Astrocyte (in vitro differentiated cells and primary cell): Measurements from ENCODE around the gene C1orf210. TPM values are rescaled to one million over a fixed set of nuclear protein-coding genes. Genes with fewer than 3 reads are reported as not detected.

ENCODE experiments used
- DNase-seq: peaks from one replicate; pipeline ENCODE4 v3.0.0-alpha.2; 2010; ENCODE audit warnings: low read depth
- FAIRE-seq: peaks from 2 replicates; lab custom pipeline; 2011; peaks lifted over from hg19 to GRCh38; lab: Jason Lieb, UNC
- H2AFZ ChIP-seq: 2 replicates; pipeline ENCODE4 v1.6.0; 2012; ENCODE audit warnings: low read depth, low read length, inconsistent platforms
- H3K27ac ChIP-seq: 2 replicates; pipeline ENCODE4 v1.5.1; 2011; ENCODE audit warnings: low read depth, low read length, inconsistent platforms
- H3K27me3 ChIP-seq: 2 replicates; pipeline ENCODE4 v1.6.0; 2011; ENCODE audit warnings: low read length, inconsistent platforms; ENCODE audit not compliant: insufficient read depth
- H3K36me3 ChIP-seq: 2 replicates; pipeline ENCODE4 v1.5.1; 2011; ENCODE audit warnings: low read length, inconsistent platforms; ENCODE audit not compliant: insufficient read depth
- H3K4me1 ChIP-seq: 2 replicates; pipeline ENCODE4 v1.5.1; 2011; ENCODE audit warnings: low read length, inconsistent platforms; ENCODE audit not compliant: insufficient read depth
- H3K4me2 ChIP-seq: 2 replicates; pipeline ENCODE4 v1.6.0; 2012; ENCODE audit warnings: low read length, inconsistent platforms
- H3K4me3 ChIP-seq: 2 replicates; pipeline ENCODE4 v1.5.1; 2011; ENCODE audit warnings: low read depth, mild to moderate bottlenecking, low read length, inconsistent platforms; ENCODE audit not compliant: insufficient read depth
- H3K79me2 ChIP-seq: 2 replicates; pipeline ENCODE4 v1.6.0; 2012; ENCODE audit warnings: mild to moderate bottlenecking, low read length, inconsistent platforms; ENCODE audit not compliant: insufficient read depth
- H3K9ac ChIP-seq: 2 replicates; pipeline ENCODE4 v1.6.0; 2012; ENCODE audit warnings: mild to moderate bottlenecking, low read length, inconsistent platforms
- H3K9me3 ChIP-seq: 2 replicates; pipeline ENCODE4 v1.5.1; 2012; ENCODE audit warnings: low read depth, mild to moderate bottlenecking, low read length, inconsistent platforms; ENCODE audit not compliant: insufficient read depth
- H4K20me1 ChIP-seq: 2 replicates; pipeline ENCODE4 v1.6.0; 2012; ENCODE audit warnings: low read length, inconsistent platforms; ENCODE audit not compliant: insufficient read depth
- H3K27ac Mint-ChIP-seq: one replicate; pipeline ENCODE4 v1.8.0; 2021; ENCODE audit warnings: mild to moderate bottlenecking, mixed read lengths; ENCODE audit not compliant: unreplicated experiment
- H3K27me3 Mint-ChIP-seq: one replicate; pipeline ENCODE4 v1.8.0; 2021; ENCODE audit warnings: low read depth, mixed read lengths; ENCODE audit not compliant: unreplicated experiment
- H3K36me3 Mint-ChIP-seq: one replicate; pipeline ENCODE4 v1.8.0; 2021; ENCODE audit warnings: low read depth, mixed read lengths; ENCODE audit not compliant: unreplicated experiment
- H3K4me1 Mint-ChIP-seq: one replicate; pipeline ENCODE4 v1.8.0; 2021; ENCODE audit warnings: low read depth, mixed read lengths; ENCODE audit not compliant: unreplicated experiment
- H3K4me3 Mint-ChIP-seq: one replicate; pipeline ENCODE4 v1.8.0; 2021; ENCODE audit warnings: mild to moderate bottlenecking, moderate library complexity, mixed read lengths; ENCODE audit not compliant: unreplicated experiment
- H3K9me3 Mint-ChIP-seq: one replicate; pipeline ENCODE4 v1.8.0; 2021; ENCODE audit warnings: mild to moderate bottlenecking, mixed read lengths; ENCODE audit not compliant: unreplicated experiment
- CTCF ChIP-seq: IDR thresholded peaks from 2 replicates; pipeline ENCODE4 v1.5.1; 2011; ENCODE audit warnings: low read depth, mild to moderate bottlenecking, inconsistent platforms, low read length, moderate library complexity; ENCODE audit not compliant: insufficient read depth
- EZH2 ChIP-seq: IDR thresholded peaks from 2 replicates; pipeline ENCODE4 v1.6.1; 2012; ENCODE audit warnings: mild to moderate bottlenecking, low read length, inconsistent platforms; ENCODE audit not compliant: insufficient read depth
- total RNA-seq: library from RNA; stranded (reverse); gene quantifications from 2 replicates; pipeline ENCODE4 v1.2.1, GENCODE V29; 2021

C1orf210 gene
- total RNA-seq, 1 donor from 2014 or later, result 0.84 TPM

GRCh38 chr1:43284065-43284464 is 1.3 kb downstream of the C1orf210 start:
- FAIRE-seq, result no peak
- peaks cover 2% of the 10 kb centered on the region for H3K9me3 Mint-ChIP-seq
- H3K4me3 ChIP-seq, result no peak overlapping the region
- TF ChIP-seq EZH2 (no peak), CTCF (no peak)
- no peak overlapping the region for H3K27ac Mint-ChIP-seq
- DNase-seq, result no peak
- H3K4me1 ChIP-seq, result no peaks in the 10 kb centered on the region
- H3K79me2 ChIP-seq, result no peaks in the 10 kb centered on the region
- H4K20me1 ChIP-seq, result no peaks in the 10 kb centered on the region
- no peak overlapping the region for H3K4me3 Mint-ChIP-seq
- peaks cover 33% of the 10 kb centered on the region for H3K27me3 Mint-ChIP-seq
- H3K36me3 ChIP-seq, result no peaks in the 10 kb centered on the region
- no peak overlapping the region for H3K9ac ChIP-seq
- peaks cover 2% of the 10 kb centered on the region for H3K4me1 Mint-ChIP-seq
- no peak overlapping the region for H3K27ac ChIP-seq
- H3K4me2 ChIP-seq, result no peak overlapping the region
- peaks cover 6% of the 10 kb centered on the region for H3K27me3 ChIP-seq
- H3K9me3 ChIP-seq, result no peaks in the 10 kb centered on the region
- no peak overlapping the region for H2AFZ ChIP-seq
- H3K36me3 Mint-ChIP-seq, result peaks cover 7% of the 10 kb centered on the region

GRCh38 chr1:43282220-43283195 is 2.9 kb downstream of the C1orf210 start:
- H3K27ac Mint-ChIP-seq, result no peak overlapping the region
- no peak overlapping the region for H2AFZ ChIP-seq
- no peak overlapping the region for H3K4me3 Mint-ChIP-seq
- peaks cover 2% of the 10 kb centered on the region for H3K4me1 Mint-ChIP-seq
- peaks cover 29% of the 10 kb centered on the region for H3K27me3 Mint-ChIP-seq
- TF ChIP-seq EZH2 (no peak), CTCF (no peak)
- no peak overlapping the region for H3K4me3 ChIP-seq
- no peak overlapping the region for H3K9ac ChIP-seq
- peaks cover 5% of the 10 kb centered on the region for H3K9me3 Mint-ChIP-seq
- H3K27me3 ChIP-seq, result peaks cover 4% of the 10 kb centered on the region
- DNase-seq (no peak), FAIRE-seq (no peak)
- no peaks in the 10 kb centered on the region for H3K9me3 ChIP-seq
- H3K4me1 ChIP-seq, result no peaks in the 10 kb centered on the region
- peaks cover 7% of the 10 kb centered on the region for H3K36me3 Mint-ChIP-seq
- no peaks in the 10 kb centered on the region for H3K36me3 ChIP-seq
- H3K79me2 ChIP-seq, result no peaks in the 10 kb centered on the region
- no peak overlapping the region for H3K4me2 ChIP-seq
- H3K27ac ChIP-seq, result no peak overlapping the region
- H4K20me1 ChIP-seq, result no peaks in the 10 kb centered on the region

- no peak overlapping the region for H3K9ac ChIP-seq
- H3K4me3 Mint-ChIP-seq, result no peak overlapping the region
- H4K20me1 ChIP-seq, result no peaks in the 10 kb centered on the region
- no peaks in the 10 kb centered on the region for H3K4me1 Mint-ChIP-seq
- H3K9me3 Mint-ChIP-seq, result peaks cover 6% of the 10 kb centered on the region
- H3K27ac Mint-ChIP-seq, result no peak overlapping the region
- H2AFZ ChIP-seq, result no peak overlapping the region
- peaks cover 26% of the 10 kb centered on the region for H3K27me3 Mint-ChIP-seq
- no peaks in the 10 kb centered on the region for H3K4me1 ChIP-seq
- H3K27ac ChIP-seq, result no peak overlapping the region
- H3K27me3 ChIP-seq, result peaks cover 6% of the 10 kb centered on the region
- H3K36me3 ChIP-seq, result no peaks in the 10 kb centered on the region
- no peaks in the 10 kb centered on the region for H3K79me2 ChIP-seq
- DNase-seq (no peak), FAIRE-seq (no peak)
- no peak overlapping the region for H3K4me2 ChIP-seq
- TF ChIP-seq CTCF, result no peak
- no peak for TF ChIP-seq EZH2
- H3K4me3 ChIP-seq, result no peak overlapping the region
- no peaks in the 10 kb centered on the region for H3K9me3 ChIP-seq
- peaks cover 7% of the 10 kb centered on the region for H3K36me3 Mint-ChIP-seq
These were observed 4.7 kb downstream of the C1orf210 start for GRCh38 chr1:43280692-43281091.
